NCI-H2227 (cell line): ENCODE measurements around the gene PSME2.
"Not testable (repeated sequence)": the region's sequence is repeated elsewhere in the genome, so short reads cannot be mapped to it uniquely, and the experiment has no call there.

Experiments
- DNase-seq: peaks from one replicate; lab custom pipeline; 2025; ENCODE audit not compliant: unreplicated experiment; lab: John Stamatoyannopoulos, UW

Gene PSME2

DNA sequence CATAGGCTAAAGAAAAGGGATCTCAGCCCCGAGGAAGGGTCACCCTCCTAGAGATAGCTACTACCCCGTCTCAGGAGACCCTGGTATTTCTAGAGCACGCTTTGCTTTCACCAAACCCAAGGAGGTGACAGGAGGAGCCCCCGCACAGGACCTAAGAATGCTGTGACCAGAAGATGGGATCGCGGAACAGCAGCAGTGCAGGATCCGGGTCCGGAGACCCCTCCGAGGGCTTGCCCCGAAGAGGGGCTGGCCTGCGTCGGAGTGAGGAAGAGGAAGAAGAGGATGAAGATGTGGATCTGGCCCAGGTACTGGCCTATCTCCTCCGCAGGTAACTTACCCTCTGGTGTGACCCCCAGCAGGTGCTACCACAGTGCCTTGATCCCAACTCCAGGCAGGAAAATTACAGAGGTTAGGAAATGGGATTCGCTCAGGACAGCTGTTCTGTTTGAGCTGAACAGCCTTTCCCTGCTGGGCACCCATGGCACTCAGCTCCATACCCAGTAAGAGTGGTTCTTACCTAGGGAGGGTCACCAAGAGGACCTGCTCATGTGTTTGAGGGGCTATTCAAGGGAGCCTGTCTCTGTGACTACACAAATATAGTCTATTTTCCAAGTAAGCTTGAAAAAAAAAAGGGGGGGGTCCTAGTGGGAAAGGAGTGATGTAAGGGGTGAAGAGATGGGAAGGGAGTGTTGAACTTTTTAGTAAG is 30.8 kb downstream of the PSME2 start:
- DNase-seq = no peak

DNA sequence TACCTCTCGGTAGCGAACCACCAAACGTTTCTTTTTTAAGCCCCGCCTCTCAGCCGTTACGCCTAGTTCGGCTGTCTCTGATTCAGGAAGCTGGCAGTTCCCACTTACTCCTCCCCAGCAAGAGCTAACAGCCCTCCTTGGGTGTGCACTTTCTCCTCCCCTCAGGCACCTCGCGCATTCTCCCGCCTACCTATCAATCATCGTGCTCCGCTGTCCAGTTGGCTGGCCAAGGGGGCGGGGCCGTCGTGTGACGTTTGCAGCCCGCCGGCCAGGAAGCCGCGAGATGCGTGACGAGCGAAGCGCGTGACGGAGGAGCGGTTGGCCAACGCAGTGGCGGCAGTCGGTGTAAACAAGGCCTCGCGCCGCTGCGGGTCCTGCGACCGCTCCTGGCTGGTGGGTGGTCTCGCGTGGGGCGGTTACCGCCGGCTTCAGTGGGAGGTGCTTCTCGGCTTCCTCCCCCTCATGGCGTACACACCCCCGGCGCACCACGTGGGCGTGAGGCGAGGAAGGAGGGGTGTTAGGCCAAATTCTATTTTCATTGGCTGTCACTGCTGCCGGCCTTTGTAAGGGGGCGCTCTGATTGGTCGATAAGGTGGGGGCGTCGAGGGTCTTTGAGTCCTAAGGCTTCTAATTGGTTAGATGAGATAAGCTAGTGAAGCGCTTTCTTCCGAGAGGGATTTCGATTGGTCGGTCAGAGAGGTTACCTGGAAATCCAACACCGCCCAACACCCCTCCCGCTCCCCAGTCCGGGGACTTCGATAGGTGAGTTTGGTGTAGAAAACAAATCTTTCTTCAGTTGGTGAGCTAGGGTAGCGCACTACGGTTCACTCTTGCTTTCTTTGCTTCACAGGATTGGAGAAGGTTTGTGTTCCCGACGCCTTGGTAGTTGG is 31.6 kb downstream of the PSME2 start, which contains the start of the genes DCAF11 and NRL:
DCAF11 (plus strand) TSS at position 246 of the 890 bp plus-strand sequence. CDS start 818 bp downstream, outside the sequence.
NRL (minus strand) TSS at position 418 of the 890 bp plus-strand sequence. CDS start 32,101 bp downstream, outside the sequence.
- peak; percentile 99 for DNase-seq

DNA sequence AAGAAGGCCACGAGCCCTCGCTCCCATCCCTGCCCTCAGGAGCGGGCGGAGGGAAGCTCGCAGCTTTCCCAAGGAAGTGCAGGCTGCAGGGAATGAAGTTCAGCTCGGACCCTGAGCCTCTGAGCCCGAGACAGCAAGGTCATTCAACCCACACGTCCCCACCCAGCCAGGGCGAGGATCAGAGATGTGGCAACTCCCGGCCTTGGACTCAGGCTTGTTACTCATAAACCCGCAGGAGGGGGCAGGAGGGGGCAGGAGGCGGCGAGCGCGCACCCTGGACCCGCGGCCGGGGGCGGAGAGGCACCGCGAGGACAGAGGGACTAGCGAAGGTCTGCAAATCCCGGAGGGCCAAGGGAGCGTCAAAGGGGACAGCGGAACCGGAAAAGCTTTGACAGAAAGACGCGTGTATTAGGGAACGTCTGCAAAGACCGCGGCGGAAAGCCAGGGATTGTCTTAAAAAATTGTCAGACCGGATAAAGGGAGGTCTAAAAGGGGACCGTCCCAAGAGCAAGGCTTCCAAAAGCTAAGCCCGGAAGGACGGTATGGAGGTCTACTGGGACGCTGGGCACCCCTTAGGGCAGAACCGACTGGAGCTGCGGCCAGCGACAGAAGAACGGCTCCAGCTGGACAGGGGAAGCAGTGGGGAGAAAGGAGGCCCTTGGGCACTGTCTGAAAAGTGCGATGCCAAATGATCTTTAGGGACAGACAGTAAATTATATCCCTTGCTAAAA is 32.4 kb downstream of the PSME2 start:
- peak; percentile 86 for DNase-seq

DNA sequence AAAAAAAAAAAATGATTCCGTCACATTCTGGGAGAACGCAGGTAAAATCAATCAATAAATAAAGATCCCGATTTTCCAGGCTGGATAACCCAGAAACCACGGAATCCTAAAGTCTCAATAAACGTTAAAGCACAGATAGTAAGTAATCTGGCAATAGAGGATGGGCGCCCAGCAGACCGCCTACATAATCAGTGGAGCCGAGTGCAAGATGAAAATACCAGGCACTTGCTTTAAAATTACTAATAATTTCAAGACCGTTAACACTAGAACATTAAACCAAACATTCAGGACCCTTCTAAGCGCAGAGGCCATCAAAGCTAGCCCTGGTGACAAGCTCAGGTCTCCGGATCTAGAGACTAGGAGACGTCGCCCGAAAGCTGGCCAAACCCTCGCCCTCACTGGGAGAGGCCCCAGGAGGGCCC is 33.0 kb downstream of the PSME2 start:
- DNase-seq = peak; percentile 47

DNA sequence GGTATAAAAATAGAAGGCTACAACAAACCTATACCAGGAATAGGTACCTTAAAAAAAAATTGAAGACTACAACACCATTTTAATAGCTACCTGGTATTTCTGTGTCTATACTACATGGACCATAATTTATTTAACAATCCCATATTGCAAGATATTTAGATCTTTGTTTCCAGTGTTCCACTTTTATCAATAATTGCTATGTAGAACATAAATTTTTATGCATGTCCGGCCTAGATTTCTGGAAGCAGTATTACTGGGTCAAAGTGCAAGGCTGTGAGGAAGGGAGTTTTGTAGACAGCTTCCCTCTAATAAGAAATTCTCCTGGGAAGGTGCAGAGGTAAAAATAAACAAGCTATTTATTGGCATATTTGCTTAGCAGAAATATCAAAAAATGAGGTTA is 35.9 kb downstream of the PSME2 start:
- no peak for DNase-seq

DNA sequence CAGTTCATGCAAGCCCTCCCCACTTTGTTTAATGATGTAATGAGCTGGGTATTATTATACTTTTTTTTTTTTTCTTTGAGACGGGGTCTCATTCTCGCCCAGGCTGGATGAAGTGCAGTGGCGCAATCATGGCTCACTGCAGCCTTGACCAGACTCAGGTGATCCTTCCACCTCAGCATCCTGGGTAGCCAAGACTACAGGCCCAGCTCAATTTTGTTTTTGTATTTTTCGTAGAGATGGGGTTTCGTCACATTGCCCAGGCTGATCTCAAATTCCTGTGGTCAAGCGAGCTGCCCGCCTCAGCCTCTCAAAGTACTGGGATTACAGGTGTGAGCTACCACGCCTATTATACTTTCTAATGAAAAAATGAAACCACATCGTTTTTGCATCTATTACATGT is 36.4 kb downstream of the PSME2 start:
- DNase-seq = no peak

DNA sequence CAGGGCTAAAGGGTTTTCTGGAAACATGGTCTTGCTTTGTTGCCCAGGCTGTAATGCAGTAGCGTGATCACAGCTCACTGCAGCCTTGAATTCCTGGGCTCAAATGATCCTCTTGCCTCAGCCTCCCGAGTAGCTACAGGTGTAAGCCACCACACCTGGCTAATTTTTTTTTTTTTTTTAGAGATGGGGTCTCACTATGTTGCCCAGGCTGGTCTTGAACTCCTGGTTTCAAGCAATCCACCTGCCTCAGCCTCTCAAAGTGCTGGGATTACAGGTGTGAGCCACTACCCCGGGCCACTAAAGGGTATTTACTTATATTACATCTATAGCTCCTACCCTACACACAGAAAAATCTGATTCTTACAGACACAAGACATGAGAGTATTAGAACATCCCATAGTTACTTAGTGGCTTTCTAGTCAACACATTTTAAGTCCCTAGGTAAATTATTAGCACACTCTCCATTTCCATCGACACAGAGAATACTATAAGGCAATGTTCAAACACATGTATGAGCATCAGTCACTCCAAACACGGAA is 38.0 kb downstream of the PSME2 start:
- no peak for DNase-seq

DNA sequence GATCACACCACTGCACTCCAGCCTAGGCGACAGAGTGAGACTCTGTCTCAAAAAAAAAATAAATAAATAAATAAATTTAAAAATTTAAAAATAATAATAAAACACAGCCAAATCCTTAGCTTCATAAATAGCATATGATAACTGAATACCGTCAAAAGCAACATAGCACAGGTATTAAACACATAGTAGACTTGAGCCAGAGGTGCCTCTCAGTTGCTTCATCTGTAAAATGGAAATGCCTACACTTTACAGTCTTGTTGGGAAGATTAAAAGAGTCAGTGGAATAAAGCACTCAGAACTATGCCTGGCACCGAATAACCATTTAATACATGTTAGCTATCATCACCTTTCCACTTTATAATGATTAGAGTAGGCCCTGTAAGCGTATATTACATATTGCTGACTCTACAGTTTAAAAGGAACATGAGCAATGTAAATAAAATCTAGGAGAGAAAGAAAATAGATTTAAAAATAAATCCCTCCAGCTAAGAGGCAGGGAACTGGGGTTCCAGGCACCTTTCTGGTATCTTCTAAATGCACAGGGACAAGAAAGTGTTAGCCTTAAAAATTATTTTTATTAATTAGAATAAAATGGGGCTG is 39.6 kb downstream of the PSME2 start:
- DNase-seq = no peak

DNA sequence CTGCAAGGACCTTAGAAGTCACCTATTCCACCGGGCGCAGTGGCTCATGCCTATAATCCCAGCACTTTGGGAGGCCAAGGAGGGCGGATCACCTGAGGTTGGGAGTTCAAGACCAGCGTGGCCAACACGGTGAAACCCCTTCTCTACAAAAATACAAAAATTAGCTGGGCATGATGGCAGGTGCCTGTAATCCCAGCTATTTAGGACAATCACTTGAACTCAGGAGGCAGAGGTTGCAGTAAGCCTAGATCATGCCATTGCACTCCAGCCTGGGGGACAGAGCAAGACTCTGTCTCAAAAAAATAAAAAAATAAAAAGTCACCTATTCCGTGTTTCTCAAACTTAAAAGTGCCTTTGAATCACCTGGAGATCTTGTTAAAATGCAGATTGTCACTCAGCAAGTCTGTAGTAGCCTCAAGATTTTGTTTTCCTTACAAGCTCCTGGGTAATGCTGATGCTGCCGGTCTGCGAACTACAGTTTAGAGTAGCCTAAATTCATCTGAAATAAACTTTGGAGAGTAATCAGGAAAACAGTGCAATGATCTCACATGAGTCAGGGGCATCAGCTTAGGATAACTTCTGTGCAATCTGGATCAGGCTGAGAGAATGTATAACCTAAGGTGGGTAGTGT is 40.7 kb downstream of the PSME2 start:
- DNase-seq = not testable (repeated sequence)

DNA sequence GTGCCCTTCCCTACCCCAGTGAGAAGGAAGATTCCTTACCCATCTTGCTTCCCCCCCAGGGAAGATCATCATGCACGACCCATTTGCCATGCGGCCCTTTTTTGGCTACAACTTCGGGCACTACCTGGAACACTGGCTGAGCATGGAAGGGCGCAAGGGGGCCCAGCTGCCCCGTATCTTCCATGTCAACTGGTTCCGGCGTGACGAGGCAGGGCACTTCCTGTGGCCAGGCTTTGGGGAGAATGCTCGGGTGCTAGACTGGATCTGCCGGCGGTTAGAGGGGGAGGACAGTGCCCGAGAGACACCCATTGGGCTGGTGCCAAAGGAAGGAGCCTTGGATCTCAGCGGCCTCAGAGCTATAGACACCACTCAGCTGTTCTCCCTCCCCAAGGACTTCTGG is 43.0 kb downstream of the PSME2 start:
- DNase-seq = no peak

DNA sequence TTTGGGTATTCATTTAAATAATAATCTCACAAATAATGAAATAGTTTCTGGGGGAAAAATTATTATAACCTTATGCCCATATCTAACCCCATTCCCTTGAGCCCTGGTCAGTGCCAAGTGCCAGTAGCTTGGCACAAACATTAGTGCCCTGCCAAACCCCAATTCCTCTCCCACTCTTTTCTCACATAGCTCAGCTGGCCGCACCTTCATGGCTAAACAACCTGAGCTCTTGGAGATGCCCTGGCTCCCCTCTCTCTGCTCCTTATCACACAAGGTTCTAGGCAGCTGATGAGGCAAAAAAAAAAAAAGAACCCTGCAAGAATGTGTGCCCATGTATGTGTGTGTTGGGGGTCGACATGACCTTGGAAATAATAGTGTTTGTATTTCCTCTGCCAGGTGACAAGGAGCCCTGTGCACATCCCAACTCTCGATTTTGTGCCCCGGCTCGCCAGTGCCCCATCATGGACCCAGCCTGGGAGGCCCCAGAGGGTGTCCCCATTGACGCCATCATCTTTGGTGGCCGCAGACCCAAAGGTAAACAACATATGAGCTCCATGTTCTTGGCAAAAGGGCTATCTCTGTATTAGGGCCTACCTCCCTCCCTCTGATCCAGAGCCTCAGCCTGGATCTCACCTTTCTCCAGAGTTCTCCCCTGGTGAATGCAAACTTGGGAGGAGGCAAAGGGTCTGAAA is 43.9 kb downstream of the PSME2 start:
- no peak for DNase-seq

DNA sequence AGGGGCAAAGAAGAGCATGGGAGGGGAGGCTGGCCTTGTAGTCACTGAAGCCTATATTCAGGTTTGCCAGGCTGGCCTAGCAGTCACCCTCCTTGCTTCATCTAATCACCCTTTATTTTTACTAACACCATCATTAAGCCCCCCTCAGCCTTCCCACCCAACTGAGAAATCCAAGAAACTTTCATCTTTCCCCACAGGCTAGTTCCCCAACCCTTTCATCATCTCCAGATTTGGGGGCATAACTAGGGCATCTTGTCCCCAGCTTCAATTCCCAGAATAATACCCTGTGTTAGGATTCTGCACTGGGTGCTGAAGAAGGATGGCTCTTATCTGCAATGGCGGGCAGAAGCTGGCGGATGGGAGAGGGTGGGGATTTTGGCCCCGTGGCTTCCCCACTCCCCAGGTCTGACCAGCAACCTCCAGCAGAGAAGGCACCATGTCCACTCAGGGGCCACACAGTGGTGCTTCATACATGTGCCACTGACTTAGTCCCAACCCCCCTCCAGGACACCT is 45.4 kb downstream of the PSME2 start:
- DNase-seq = no peak

DNA sequence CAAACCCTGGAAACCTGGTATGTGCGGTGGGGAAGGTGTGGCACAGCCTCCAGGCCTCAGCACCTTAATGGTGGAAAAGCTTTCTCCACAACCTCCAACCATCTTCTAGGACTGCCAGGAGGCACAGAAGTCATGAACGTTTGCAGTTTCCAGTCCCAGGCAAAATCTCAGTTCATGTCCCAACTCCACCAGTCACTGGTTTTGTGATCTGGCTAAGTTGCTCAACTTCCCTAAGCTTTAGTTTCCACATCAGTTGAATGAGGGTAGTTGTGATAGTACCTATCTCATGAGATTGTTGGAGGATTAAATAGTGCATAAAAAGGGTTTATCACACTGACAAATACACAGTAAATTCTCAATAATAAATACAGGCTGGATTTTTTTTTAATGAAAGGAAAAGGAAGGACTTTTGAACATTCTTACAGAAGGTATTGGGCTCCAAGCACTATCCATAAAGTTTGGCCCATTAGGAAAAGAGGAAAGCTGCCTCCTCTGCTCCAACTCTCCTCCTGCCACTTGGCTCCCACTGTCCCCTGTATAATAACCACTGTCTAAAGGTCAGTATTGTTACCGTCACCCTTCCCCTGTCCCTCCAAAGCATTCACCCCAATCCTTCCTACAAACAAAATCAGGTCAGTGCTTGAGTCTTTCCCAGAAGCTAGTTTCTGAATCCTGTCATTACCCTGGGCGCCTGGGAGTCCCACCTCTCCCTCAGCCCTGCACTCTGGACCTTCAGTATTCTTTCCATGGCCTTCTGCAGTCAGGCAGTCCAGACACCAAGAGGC is 46.0 kb downstream of the PSME2 start:
- no peak for DNase-seq

DNA sequence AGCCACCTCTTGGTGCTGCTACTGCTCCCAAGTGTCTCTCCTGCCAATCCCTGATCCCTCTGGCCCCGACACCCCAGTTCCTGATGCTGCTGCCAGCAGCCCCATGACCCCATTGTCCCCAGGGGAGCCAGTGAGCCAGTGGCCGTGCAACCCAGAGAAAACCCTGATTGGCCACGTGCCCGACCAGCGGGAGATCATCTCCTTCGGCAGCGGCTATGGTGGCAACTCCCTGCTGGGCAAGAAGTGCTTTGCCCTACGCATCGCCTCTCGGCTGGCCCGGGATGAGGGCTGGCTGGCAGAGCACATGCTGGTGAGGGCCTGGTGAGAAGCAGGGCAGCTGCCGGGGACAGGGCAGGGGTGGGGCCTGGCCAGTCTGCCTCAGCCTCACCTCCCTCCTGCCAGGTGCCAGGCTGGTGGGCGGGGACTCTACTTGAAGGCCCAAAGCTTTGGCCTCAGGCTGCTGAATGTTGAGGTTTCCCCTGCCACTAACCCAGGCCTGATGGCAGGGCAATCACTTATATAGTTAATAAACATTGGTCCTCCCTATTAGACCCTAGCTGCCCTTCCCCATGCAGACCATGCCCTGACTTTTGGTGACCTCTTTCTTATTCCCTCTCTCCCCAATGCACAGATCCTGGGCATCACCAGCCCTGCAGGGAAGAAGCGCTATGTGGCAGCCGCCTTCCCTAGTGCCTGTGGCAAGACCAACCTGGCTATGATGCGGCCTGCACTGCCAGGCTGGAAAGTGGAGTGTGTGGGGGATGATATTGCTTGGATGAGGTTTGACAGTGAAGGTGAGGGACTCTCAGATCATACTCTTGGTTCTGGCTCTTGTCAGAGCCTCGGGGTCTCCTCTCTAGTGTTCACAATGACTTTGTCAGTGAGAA is 47.2 kb downstream of the PSME2 start:
- no peak for DNase-seq

DNA sequence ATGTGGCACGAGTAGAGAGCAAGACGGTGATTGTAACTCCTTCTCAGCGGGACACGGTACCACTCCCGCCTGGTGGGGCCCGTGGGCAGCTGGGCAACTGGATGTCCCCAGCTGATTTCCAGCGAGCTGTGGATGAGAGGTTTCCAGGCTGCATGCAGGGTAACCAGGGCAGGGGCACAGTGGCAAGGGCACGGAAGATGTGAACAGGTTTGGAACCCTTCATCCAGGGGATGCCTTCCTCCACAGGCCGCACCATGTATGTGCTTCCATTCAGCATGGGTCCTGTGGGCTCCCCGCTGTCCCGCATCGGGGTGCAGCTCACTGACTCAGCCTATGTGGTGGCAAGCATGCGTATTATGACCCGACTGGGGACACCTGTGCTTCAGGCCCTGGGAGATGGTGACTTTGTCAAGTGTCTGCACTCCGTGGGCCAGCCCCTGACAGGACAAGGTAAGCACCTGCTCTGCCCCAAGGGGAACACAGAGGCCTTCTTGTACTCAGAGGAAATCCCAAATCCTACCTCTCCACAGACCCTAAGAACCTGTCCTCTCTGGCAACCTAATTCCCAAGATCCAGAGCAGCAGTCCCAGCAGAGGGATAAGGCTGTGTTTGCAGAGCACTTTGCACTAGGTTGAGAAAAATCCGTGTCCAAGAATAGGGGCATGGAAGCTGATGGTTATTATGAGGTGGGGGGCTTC is 48.0 kb downstream of the PSME2 start:
- DNase-seq = no peak

DNA sequence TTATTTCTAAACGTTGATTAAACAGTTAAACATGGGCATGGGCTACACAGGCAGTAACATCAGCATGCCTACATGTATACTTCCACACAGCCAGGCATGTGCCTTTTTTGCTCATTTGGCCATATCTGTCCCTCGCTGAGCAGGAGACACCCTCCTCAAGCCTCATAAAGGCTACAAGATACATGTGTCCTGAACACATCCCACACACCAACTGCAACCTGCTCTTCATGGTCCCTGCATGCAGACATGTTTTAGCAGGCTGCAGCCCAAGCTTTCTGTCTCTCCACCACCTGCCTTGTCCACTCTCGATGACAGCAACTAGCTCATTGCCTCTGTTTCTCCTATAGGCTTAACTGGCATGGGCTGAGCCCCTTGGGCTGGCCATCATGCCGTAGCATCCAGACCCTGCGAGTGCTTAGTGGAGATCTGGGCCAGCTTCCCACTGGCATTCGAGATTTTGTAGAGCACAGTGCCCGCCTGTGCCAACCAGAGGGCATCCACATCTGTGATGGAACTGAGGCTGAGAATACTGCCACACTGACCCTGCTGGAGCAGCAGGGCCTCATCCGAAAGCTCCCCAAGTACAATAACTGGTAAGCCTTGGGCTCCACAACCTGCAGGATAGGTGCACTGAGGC is 49.7 kb downstream of the PSME2 start:
- DNase-seq = no peak
